Endodermal cell (in vitro differentiated cells): Measurements from ENCODE around the gene NUTM2G. TPM values are rescaled to one million over a fixed set of nuclear protein-coding genes. Genes with fewer than 3 reads are reported as not detected.
A peak's percentile ranks its signal among the peaks of the same experiment; 100 is the strongest.
"Not testable (repeated sequence)": the region's sequence is repeated elsewhere in the genome, so short reads cannot be mapped to it uniquely, and the experiment has no call there.

ENCODE experiments used
- DNase-seq: peaks from one replicate; pipeline ENCODE4 v3.0.0-alpha.2; 2017
- H3K27ac ChIP-seq: 2 replicates; pipeline ENCODE4 v1.5.1; 2013; ENCODE audit warnings: mild to moderate bottlenecking, low read depth, low read length, moderate library complexity
- H3K27me3 ChIP-seq: 2 replicates; pipeline ENCODE4 v1.6.1; 2013; ENCODE audit warnings: mild to moderate bottlenecking, low read length, moderate library complexity; ENCODE audit not compliant: insufficient read depth, control insufficient read depth, poor library complexity, severe bottlenecking
- H3K36me3 ChIP-seq: 2 replicates; pipeline ENCODE4 v1.7.0; 2013; ENCODE audit warnings: mild to moderate bottlenecking, low read length, moderate library complexity; ENCODE audit not compliant: control insufficient read depth, insufficient read depth
- H3K4me1 ChIP-seq: one replicate; pipeline ENCODE4 v1.7.0; 2013; ENCODE audit warnings: low read length; ENCODE audit not compliant: control insufficient read depth, insufficient read depth
- H3K4me3 ChIP-seq: 2 replicates; pipeline ENCODE4 v1.5.1; 2013; ENCODE audit warnings: mild to moderate bottlenecking, low read length, moderate library complexity
- H3K9ac ChIP-seq: 2 replicates; pipeline ENCODE4 v1.6.1; 2013; ENCODE audit warnings: mild to moderate bottlenecking, low read length, moderate library complexity; ENCODE audit not compliant: poor library complexity, severe bottlenecking; ENCODE audit errors: extremely low read depth
- H3K9me3 ChIP-seq: 2 replicates; pipeline ENCODE4 v1.6.1; 2013; ENCODE audit warnings: mild to moderate bottlenecking, low read length, moderate library complexity; ENCODE audit not compliant: control insufficient read depth
- H3K27ac Mint-ChIP-seq: 2 replicates; pipeline ENCODE4 v1.8.0; 2020; ENCODE audit warnings: mixed read lengths
- H3K27me3 Mint-ChIP-seq: 2 replicates; pipeline ENCODE4 v1.8.0; 2021; ENCODE audit warnings: mild to moderate bottlenecking, mixed read lengths; ENCODE audit not compliant: insufficient read depth
- H3K36me3 Mint-ChIP-seq: 2 replicates; pipeline ENCODE4 v1.8.0; 2020; ENCODE audit warnings: low read depth, mixed read lengths
- H3K4me1 Mint-ChIP-seq: 2 replicates; pipeline ENCODE4 v1.8.0; 2020; ENCODE audit warnings: mixed read lengths
- H3K4me3 Mint-ChIP-seq: 2 replicates; pipeline ENCODE4 v1.8.0; 2020; ENCODE audit warnings: mild to moderate bottlenecking, moderate library complexity, mixed read lengths
- H3K9me3 Mint-ChIP-seq: 2 replicates; pipeline ENCODE4 v1.8.0; 2020; ENCODE audit warnings: mild to moderate bottlenecking, mixed read lengths
- WGBS, 2 experiments: methylation state at CpG; one replicate each; pipeline versions ENCODE4 v1.1.5 to v1.1.7; 2013; ENCODE audit warnings: missing lambda C conversion rate in 2 of 2, mixed read lengths in 1 of 2; ENCODE audit not compliant: insufficient coverage in 1 of 2, insufficient read length in 1 of 2; 5-methylcytosine and 5-hydroxymethylcytosine counted together
- total RNA-seq, 2 donors: library from RNA; stranded (reverse); fragmentation: NEBNext Ultra II Directional in 1 of 2; extraction: Animal tissue kit (Norgen Biotek cat#: 25700) in 1 of 2; gene quantifications; 2 replicates in 1 of 2; 3 replicates in 1 of 2; pipeline ENCODE4 v1.2.1, GENCODE V29; 2021
- TF ChIP-seq, protein P1 (sequence below): fragments of 200-600 bp; sonication (generic); conservative IDR thresholded peaks from 2 replicates; pipeline ENCODE4 v1.5.0; 2021; ENCODE audit warnings: antibody characterized with exemption, mild to moderate bottlenecking

The NUTM2G gene
- total RNA-seq, 2 donors from 2014 or later, result not detected

- WGBS, 2 experiments, result 88% methylated on average over 4 of the region's 5 CpGs; no CpG with 5 or more reads in 1 of the 2 experiments
- H3K4me1 ChIP-seq, H3K36me3 Mint-ChIP-seq, H3K27me3 ChIP-seq, H3K27ac ChIP-seq, H3K4me3 Mint-ChIP-seq, H3K27ac Mint-ChIP-seq, H3K9me3 ChIP-seq, H3K4me3 ChIP-seq, H3K9ac ChIP-seq, H3K36me3 ChIP-seq, H3K27me3 Mint-ChIP-seq, H3K9me3 Mint-ChIP-seq, H3K4me1 Mint-ChIP-seq: not testable (repeated sequence)
- TF ChIP-seq, protein P1, sequence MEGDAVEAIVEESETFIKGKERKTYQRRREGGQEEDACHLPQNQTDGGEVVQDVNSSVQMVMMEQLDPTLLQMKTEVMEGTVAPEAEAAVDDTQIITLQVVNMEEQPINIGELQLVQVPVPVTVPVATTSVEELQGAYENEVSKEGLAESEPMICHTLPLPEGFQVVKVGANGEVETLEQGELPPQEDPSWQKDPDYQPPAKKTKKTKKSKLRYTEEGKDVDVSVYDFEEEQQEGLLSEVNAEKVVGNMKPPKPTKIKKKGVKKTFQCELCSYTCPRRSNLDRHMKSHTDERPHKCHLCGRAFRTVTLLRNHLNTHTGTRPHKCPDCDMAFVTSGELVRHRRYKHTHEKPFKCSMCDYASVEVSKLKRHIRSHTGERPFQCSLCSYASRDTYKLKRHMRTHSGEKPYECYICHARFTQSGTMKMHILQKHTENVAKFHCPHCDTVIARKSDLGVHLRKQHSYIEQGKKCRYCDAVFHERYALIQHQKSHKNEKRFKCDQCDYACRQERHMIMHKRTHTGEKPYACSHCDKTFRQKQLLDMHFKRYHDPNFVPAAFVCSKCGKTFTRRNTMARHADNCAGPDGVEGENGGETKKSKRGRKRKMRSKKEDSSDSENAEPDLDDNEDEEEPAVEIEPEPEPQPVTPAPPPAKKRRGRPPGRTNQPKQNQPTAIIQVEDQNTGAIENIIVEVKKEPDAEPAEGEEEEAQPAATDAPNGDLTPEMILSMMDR, result peak; percentile 18
- peak; percentile 60 for DNase-seq
Measured at GRCh38 chr9:96925587-96925986, 3.1 kb upstream of the NUTM2G start.

- not testable (repeated sequence) for H3K36me3 Mint-ChIP-seq, H3K27ac ChIP-seq, H3K9ac ChIP-seq, H3K4me3 Mint-ChIP-seq, H3K9me3 Mint-ChIP-seq, H3K4me3 ChIP-seq, H3K27me3 Mint-ChIP-seq, H3K4me1 Mint-ChIP-seq, H3K27me3 ChIP-seq, H3K36me3 ChIP-seq, H3K4me1 ChIP-seq, H3K27ac Mint-ChIP-seq, H3K9me3 ChIP-seq
- TF ChIP-seq, protein P1, result peak; percentile 63
- 85 to 88% methylated on average over 7 to 12 of the region's 13 CpGs for WGBS, 2 experiments
- DNase-seq, result peak; percentile 74
Measured at GRCh38 chr9:96931665-96932064, 3.0 kb downstream of the NUTM2G start.

DNA sequence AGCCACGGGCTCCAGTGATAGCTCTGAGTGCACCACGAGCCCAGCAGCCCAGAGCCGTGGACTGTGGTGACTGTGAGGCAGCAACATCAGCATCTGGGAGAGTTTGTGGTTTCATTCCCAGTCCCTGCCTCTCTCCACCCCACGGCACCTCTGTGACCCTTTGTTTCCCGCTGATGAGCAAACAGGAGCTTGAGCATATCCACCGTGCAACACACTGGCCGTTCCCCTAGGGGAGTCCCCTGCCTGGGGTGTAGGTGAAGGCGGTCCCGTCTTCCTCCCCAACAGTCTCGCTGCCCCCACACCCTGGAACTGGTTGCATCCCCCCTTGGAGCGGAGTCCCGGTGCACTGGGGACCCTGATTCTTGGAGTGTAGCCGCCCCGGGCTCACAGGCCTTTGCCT lies 5.5 kb downstream of the NUTM2G start:
- H3K27ac Mint-ChIP-seq, H3K36me3 ChIP-seq, H3K9me3 ChIP-seq, H3K4me1 Mint-ChIP-seq, H3K27me3 Mint-ChIP-seq, H3K27me3 ChIP-seq, H3K36me3 Mint-ChIP-seq, H3K27ac ChIP-seq, H3K4me3 Mint-ChIP-seq, H3K9ac ChIP-seq, H3K4me1 ChIP-seq, H3K4me3 ChIP-seq, H3K9me3 Mint-ChIP-seq: not testable (repeated sequence)
- DNase-seq, result peak; percentile 46
- WGBS, 2 experiments, result 97% methylated on average over 4 of the region's 14 CpGs; no CpG with 5 or more reads in 1 of the 2 experiments

GRCh38 chr9:96934706-96935105 lies 6.1 kb downstream of the NUTM2G start:
- not testable (repeated sequence) for H3K9ac ChIP-seq, H3K4me1 Mint-ChIP-seq, H3K9me3 Mint-ChIP-seq, H3K27ac ChIP-seq, H3K27ac Mint-ChIP-seq, H3K36me3 ChIP-seq, H3K27me3 ChIP-seq, H3K27me3 Mint-ChIP-seq, H3K4me3 Mint-ChIP-seq, H3K36me3 Mint-ChIP-seq, H3K9me3 ChIP-seq, H3K4me3 ChIP-seq, H3K4me1 ChIP-seq
- peak; percentile 39 for DNase-seq
- 83% methylated on average over 2 of the region's 5 CpGs; no CpG with 5 or more reads in 1 of the 2 experiments for WGBS, 2 experiments

DNA sequence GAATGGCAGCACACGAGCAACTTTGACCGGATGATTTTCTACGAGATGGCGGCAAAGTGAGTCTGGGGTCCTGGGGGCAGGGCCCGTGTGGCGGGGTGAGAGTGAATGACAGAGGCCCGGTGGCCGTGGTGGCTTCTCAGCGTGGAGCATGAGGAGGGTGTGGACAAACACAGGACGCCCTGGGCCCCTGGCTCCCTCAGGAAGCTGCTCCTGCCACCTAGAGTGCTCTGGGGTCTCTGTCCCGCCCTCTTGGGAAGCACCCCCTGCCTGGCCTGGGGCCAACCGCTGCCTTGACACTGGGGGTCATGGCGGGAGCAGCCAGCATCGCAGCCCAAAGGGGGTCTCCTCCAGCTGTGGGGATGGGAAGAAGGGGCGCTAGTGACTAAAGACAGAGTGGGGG lies 6.8 kb downstream of the NUTM2G start:
- not testable (repeated sequence) for H3K36me3 Mint-ChIP-seq, H3K9ac ChIP-seq, H3K4me3 ChIP-seq, H3K36me3 ChIP-seq, H3K4me1 ChIP-seq, H3K27me3 Mint-ChIP-seq, H3K4me1 Mint-ChIP-seq, H3K27ac Mint-ChIP-seq, H3K9me3 Mint-ChIP-seq, H3K9me3 ChIP-seq, H3K27me3 ChIP-seq, H3K27ac ChIP-seq, H3K4me3 Mint-ChIP-seq
- 91 to 96% methylated on average over 4 to 12 of the region's 15 CpGs for WGBS, 2 experiments
- peak; percentile 35 for DNase-seq

DNA sequence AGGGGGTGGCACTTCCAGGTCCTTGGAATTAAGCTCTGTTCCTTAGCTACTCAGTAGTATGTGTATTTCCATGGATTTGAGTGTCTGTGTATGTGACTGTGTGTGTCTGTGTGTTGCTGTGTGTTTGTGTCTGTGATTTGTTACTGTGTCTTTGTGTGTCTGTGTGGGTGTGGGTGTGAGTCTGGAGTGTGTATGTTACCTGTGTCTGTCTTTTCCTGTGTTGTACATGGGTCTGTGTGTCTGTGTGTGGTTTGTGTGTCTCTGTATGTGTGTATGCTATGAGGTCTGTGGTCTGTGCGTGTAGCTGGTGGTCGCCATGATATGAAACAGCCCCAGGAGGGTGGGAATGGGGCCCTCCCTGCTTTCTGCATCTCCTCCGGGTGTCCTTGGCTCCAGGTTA lies 8.8 kb downstream of the NUTM2G start:
- not testable (repeated sequence) for H3K9me3 ChIP-seq, H3K27ac ChIP-seq, H3K4me3 ChIP-seq, H3K4me1 ChIP-seq, H3K4me3 Mint-ChIP-seq, H3K27me3 Mint-ChIP-seq, H3K27me3 ChIP-seq, H3K9ac ChIP-seq, H3K9me3 Mint-ChIP-seq, H3K27ac Mint-ChIP-seq, H3K36me3 ChIP-seq, DNase-seq, H3K36me3 Mint-ChIP-seq, H3K4me1 Mint-ChIP-seq
- no CpG with 5 or more reads among the region's 3 CpGs for WGBS, 2 experiments
